OCI-M1 (cell line): Measurements from ENCODE around the gene CLCF1.

Source experiments
- DNase-seq: peaks from one replicate; lab custom pipeline; 2025; lab: John Stamatoyannopoulos, UW

The CLCF1 gene

DNA sequence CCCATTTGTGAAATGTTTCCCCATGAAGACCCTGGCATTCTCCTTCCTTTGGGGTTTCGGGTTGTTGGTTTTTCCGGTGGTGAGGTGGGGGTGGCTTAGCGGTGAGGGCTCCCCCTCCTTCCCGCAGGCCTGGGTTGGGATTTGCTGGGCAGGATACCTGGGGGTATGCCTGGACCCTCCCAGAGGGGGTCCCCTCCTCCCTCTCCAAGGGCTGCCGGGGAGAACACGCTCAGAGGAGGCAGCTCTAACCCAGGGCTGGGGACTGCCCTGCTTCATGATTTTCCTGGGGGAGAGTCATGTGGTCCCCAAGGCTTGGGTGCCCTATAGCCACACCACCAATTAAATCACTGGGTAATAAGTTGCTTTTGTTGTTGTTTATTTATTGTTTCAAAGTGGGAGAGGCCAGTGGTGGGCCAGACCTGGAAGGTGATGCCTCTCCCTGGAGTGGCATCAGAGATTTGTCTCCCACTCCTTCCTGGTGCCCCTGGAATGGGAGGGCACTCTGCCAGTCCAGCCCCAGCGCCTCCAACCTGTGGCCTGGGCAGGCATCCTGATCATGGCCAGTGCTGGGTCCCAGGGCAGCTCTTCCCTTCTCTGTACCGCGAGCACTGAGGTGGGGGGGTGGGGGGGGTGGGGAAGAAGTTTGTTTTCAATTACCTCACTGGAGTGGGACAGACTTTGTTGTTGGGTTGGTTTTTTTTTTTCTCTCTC lies 1.3 kb upstream of the CLCF1 start:
- no peak for DNase-seq

DNA sequence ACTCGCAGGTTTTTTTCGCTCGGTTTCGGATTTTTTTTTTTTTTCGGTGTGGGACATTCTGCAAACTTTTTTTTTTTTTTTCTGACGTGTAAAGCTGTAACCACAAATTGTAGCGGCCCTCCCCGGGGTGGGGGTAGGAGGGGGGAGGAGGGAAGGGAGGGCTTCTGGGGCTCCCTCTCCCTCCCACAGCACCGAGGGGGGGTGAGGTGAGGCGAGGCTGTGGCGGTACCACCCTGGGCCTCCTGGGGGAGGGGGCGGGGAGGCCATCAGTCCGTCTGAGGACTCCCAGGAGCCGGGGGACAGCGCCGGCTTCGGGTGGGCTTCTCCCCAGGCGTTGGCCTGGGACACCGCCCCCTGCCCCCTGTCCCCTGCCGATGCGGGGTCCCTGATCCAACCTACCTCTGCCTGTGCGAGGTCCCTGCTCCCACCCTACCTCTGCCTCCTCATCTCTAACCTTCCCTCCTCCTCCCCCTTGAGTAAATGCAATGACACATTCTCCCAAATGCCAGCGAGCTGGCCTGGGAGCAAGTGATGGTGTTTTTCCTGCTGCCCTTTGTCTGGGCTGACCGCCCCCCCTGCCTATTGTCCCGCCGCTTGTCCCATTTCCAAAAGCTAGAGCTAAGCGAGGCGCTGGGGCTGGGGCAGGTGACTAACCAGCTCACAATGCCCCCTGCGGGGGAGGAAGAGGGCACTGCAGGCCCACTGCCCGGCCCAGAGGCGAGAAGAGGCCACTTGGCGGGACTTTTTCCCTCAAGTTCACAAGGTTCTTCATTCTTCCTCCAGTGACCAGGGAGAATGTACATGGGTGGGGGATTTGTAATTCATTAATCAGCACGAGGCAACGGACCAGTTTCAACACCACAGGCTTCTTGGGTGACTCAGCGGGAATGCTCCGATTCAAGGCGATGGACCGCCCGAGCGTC lies 511 bp upstream of the CLCF1 start:
- DNase-seq, result peak; percentile 75

DNA sequence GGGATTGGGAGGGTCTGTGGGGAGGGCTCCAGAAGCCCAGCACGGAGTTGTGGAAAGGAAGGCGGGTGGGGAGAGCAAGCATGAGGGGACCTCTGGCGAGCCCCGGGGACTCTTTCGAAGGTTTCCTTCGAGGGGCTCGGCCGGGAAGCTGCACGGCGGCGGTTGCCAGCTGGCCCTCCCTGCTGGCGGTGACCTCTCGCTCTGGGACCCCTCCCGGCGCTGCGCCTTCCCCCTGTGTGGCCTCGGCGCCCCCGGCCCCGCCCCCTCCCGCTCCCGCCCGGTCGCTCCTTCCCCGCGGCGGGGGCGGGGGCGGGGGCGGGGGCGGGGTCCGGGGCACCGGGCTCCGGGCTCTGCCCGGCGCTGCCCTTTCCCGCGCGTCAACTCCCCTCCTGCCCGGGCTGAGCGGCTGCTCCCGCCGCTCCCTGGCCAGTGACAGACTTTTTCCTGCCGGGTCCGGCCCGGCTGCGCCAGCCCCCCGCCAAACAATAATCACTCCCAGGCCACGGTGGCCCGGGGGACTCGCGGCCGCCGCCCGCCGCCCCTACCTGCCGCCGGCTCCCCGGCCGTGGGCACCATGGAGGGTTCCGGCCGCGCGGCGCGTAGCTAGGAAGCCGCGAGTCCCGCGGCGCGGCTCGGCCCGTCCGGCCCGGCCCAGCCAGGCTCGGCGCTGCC lies 941 bp downstream of the CLCF1 start:
- DNase-seq, result no peak

DNA sequence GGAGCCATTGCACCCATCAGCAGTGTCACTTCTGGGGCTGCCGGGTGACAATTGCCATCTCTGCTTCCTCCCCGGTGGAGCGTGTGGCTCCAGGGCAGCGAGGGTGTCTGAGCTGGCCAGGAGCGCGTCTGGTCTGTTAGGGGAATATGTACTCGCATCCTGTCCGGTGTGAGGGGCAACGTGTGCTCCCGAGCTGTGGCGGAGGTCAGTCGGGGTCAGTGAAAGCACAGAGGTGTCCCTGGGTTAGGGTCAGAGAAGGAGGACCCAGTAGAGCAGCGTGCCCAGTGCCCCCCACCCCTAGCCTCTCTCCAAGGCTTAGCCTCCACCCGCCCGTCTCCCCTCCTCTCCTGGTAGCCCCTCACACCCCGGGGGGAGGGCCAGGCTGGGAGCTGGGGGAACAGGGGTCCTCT lies 1.5 kb downstream of the CLCF1 start:
- no peak for DNase-seq

DNA sequence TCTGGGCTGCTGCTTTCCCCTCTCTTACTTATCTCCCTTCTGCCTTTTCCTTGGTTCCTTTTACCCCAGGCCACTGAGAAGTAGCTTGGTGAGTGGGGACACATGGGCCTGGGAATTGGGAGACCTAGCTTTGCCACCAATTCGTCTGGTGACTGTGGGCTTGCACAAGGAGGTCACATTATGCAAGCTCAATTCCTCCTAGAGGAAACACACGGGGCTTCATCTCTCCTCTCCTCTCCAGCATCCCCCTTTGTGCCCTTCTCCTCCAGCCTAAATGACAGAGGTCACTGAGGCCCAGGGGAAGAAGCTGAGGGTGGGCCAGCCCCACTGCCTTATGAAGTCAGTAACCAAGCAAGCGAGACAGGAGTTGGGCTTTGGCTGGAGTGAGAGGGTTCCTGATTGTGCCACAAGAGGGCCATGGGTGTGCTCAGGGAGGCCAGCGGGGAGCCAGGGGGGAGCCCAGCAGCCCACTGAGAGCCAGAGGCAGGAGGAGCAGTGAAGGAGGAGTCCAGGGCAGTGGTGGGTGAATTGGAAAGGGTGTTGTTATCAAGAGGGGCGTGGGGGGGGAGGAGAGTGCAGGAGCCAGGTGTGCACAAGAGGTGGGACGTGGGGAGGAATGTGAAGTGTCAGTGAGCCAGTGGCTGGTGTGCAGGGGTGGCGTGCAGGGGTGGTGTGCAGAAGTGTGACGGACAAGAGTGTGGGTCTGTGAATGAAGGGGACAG lies 2.0 kb downstream of the CLCF1 start:
- peak; percentile 36 for DNase-seq

DNA sequence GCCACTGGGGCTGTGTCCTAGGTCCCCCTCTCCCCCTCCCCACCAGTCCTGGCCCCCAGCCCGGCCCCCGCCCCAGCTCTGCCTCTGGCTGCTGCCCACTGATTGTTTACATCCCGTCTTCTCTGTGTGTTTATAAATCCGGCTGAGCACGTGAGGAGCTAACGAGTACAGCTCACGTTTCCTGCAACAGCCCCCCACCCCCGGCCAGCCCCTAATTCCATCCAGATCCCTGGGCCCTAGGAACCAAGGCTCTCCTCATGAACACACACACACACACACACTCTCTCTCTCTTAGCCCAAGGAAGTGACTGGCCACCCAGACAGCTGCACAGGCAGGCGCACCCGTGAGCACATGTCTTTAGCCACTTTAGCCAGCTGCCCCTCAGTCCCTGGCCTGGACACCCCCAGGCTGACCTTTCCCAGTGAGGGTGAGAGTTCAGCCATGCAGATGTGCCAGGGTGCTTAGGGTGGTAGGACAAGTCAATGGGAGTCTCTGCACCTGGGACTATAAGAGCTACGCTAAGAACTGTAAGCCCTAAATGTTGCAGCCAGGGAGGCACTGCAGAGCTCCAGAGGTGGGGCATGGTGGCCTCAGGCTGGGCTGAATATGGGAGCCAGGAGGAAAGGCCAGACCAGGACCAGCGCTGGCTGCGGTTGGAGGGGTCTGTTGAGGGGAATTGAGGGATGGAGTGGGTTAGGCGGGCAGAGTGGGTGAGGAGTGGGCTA lies 2.9 kb downstream of the CLCF1 start:
- no peak for DNase-seq

DNA sequence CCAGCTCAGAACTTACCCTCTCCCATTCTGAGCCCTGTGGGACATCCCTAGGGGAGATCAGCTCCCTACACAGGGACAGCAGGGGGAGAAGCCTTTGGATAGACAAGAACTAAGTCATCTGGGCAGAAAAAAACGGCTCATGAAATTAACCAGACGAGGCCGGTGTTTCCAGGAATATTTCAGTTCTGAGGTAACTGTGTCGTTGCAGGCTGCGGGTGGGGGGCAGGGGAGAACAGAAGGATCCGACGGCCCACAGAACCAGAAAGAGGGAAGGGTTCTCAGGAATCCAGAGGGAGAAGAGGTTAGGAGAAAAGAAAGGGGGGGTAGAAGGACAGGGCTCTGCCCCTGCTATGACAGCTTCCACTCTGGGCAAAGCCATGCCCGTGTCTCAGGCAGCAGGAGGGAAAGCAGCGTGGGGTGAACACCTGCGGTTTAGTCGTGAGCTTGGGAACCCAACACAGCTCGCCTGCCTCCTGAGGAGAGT lies 3.6 kb downstream of the CLCF1 start:
- no peak for DNase-seq

DNA sequence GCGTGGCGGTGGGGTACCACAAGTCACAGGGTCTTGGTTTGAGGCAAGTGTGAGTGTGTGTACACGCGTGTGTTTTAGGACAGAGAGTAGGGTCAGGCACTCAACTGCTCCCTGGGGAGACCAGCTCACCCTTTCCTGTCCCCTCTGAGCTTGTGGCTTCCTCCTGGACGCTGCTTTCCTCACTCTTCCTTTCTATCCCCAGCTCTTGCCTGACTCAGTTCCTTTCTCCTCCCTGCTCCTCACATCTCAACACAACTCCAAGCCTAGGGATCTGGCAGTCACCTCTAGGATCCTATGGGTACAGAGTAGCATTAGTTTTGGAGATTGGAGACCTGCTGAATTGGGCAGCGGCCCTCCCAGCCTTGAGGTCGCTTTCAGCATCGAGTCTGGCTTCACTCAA lies 4.1 kb downstream of the CLCF1 start:
- no peak for DNase-seq

DNA sequence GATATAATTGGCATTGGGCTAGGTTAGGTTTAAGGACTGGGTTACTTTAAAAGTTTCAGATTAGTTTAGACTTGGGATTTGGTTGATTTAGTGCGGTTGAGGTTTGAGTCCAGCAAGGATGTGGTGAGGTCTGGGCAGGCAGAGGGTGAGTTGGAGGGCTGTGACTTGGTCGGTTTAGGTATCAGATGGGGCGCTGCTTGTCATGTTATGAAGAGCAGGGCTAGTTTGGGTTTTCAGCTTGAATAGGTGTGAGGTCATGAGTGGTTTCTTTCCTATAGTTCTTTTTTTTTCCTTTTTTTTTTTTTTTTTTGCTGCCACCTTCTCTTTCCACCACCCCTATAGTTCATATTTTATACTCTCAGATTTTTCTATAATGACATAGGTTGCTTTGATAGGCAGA lies 4.8 kb downstream of the CLCF1 start:
- no peak for DNase-seq

DNA sequence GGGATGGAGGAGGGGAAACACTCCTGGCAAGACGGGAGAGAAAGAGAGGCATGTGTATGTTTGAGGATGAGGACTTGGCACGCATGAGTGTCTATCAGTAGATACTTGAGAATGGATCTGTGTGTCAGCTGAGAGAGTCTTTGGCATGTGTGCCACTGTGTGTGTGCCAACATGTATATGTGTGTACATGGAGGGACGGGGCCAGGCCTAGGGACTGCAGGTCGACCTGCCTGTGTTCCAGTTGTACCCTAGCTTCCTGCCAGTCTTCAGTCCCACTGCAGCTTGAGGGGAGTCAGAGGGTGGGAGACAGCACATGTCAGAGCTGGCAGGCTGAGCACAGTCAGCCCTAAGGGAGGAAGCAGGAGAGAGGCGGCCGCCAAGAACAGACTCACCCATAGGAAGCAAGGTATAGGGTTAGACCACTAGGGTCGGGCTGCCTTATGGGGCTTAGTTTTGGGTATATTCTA lies 5.6 kb downstream of the CLCF1 start:
- DNase-seq, result no peak

DNA sequence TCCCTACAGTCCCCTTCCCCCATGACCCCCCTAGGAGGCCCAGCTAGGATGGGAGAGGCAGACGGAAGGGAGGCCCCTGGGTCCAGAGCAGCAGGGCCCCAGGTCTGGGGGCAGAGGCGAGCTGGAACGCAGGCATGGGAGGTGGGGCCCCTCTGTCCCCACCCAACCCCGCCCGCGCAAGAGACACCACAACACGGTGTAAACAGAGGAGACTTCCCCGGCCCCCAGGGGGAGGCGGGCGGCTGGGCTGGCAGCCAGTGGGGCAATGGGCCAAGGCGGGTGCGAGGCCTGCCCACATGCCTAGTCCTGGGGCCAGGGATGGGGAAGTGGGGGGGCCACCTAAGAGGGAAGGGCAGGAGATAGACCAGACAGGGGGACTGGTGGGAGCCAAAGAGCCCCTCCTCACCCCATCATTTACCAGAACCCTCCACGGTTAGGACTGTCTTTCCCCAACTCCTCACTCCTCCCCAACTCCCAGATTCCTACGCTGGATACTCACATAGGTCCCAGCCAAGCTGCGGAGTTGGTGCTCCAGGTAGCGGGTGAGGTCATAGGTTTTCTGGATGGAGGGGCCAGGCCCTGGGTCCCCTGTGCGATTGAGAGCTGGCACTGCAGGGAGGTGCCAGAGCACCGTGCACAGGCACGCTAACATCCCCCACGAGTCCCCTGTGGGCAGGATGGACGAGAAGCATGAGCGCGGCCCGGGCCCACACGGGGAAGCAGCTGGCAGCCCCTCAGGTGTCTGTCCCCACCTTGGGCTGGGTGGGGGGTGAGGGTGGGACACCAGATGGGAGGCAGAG lies 6.2 kb downstream of the CLCF1 start:
- no peak for DNase-seq

DNA sequence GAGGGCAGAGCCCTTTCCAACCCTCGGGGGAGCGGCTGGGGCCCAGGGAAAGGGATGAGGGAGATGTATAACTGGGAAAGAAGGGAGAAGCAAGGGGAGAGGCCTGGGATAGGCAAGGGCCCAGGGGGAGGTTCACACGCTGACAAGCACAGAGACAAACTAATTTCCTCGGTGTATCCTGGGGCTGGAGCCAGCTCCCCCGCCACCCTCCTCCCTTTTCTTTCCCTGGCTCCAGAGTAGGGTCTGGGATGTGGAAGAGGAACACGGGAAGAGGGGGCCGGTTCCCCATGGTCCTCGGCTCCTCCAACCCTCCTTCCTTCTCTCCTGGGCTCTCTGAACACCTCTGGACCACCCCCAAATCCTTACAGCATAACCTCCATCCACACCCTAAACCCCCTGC lies 6.9 kb downstream of the CLCF1 start:
- DNase-seq, result no peak

DNA sequence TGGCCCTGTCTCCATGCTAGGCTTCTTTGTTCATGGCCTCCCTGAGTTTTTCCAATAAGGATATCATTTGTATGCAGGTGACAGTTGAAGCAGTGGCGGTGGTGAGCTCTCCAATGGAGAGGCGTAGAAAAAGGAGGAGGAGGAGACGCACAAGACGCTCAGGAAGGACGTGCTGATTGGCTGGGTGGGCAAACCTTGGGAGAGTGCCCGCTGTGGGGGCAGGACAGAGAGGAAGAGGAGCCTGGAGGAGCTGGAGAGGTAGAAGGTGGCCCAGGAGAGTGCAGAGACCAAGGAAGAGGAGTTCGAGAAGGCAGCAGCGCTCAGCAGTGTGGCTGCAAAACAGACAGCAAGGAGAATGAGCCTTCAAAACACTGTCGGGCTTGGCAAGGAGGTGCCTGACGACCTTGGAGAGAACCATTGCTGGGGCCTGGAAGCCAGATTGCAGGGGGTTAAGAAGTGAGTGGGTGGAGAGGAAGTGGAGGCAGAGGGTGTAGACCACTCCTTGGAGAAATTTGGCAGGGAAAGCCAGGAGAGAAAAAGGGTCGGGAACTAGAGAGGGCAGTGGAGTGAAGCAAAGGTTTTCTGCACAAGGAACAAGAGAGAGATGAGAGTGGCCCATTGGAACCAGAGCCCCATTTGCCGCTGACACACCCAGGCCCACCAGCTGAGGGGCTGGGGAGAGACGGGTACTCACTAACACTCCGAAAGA lies 7.5 kb downstream of the CLCF1 start:
- DNase-seq, result no peak

DNA sequence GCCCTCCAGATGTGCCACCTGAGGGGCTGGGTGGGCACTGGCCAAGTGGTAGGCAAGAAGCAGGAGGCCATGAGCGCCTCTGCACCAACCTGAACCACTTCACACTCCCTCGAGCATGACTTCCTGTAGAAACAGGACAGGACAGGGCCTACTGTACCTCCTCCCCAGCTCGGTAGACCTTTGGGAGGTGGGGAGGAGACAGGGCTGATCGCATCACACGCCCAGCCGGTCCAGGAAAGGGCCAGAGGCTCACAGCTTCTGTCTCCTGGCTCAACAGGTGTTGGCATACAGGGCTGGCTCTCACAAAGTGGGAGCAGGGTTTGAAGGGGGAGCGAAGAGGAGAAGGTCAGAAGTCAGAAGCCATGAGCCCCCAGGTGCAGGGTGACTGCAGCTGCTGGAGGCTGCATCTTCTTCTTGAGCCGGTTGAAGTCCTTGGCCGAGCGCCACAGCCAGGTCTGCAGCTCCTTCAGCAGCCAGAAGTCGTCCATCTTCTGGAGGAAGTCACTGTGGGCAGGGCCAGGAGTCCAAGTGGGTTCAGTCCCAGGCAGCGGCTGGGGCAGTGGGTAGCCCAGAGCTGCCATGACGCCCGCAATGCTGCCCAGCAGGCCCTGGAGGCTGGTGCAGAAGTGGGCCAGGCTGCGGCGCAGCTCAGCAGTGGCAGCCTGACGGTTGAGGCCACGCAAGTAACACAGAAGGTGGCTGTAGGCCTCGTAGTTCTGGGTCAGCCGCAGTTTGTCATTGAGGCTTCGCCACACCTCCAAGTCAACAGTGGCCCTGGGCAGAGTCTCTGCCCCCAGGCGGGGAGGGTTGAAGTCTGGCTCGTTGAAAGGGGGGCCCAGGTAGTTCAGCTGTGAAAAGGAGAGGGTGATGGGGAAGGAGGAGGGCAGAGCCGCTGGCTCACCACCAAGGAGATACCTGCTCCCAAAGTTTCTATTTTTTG lies 8.3 kb downstream of the CLCF1 start:
- DNase-seq, result no peak

DNA sequence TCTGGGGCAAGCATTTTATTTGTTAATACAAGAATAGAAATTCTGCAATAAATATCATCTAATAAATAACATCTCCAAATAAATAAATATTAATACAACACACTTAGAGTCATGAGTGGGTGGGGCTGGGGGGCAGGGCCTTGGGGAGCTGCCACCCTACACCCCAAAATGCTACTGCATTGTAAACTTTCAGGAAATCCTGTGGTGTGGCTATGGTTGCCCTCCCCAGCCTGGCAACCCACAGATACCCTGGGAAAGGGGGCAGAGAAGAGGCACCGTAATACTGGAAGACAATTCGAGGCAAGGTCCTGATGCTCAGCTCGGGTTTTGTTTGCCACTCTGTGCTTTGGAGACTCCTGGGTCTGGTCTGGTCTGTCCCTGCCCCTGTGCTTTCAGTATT lies 9.2 kb downstream of the CLCF1 start:
- no peak for DNase-seq

DNA sequence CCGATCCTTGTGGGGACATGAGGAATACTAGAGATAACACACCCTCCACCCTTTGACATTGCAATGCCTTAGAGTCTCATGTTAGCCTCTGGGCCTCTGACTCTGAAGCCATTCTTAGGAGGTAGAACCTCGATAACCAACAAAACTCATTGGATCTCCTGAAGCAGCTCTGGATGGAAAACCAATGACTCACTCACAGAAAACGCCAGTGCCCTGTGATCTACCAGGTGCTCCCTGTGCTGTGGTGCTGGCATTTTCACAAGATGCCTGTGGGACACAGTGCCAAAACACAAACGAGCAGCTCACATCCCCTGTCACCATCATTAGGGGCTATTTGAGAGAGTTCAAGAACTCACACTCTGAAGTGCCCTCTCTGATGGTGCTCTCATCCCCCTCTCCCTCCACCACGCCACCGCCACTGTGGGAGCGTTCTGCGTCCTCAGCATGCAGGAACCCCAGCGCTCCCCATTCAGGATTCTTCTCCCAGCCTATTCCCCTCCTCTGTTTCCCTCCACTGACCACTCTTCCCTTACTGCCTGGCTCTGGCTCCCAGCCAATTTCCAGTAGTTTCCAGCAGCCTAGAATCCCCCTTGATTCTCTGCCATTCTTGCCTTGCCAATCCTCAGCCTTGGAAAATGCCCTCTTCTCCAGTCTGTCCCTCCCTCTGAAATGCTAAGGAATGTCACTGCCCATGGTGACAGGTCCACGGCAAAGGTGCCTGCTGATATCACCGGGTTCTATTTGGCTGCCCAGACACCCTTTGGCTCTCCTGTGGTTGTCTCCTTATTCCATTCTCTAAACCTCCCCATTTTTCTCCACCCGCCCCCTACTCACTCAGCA lies 15.3 kb downstream of the CLCF1 start:
- no peak for DNase-seq

DNA sequence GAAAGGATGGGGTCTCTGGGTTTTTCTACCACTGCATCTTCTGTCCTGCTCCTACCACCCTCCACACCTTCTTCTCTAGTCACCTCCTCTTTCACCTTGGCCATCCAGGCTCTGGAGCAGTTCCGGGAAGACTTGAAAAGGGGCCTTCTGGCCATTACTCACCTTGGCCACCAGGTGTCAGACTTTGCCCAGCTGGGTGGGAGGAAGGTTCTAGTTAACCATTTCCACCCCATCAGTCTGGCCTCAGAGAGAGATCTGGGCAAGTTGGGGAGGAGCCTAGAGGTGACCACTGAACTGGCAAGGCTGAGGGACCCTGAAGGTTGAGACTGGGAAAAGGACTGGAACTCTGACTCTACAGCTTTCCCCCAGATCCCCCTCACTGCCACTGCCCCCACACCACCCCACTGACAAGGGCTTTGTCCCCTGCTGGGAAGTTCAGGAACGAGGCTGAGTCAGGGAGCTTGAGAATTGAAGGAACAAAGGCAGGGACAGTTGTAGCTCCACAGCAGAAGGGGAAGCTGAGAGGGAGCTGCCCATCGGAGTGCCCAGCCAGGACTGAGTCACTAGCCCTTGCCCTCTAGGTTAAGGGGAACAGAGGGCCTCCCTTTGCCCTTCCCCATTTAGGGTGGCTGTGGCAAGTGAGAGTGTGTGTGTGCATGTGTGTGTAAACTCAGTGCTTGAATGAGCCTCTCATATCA lies 16.4 kb downstream of the CLCF1 start:
- peak; percentile 87 for DNase-seq
